ENCODE data around the gene HAPSTR1. TPM values are rescaled to one million over a fixed set of nuclear protein-coding genes. Genes with fewer than 3 reads are reported as not detected.

Gene HAPSTR1
- total and polyA plus RNA-seq, 2 of the 8 experiments (the other 6 are each of a cell fraction or from before 2014, with no cell fraction given), result 11.9 to 66.1 TPM

DNA sequence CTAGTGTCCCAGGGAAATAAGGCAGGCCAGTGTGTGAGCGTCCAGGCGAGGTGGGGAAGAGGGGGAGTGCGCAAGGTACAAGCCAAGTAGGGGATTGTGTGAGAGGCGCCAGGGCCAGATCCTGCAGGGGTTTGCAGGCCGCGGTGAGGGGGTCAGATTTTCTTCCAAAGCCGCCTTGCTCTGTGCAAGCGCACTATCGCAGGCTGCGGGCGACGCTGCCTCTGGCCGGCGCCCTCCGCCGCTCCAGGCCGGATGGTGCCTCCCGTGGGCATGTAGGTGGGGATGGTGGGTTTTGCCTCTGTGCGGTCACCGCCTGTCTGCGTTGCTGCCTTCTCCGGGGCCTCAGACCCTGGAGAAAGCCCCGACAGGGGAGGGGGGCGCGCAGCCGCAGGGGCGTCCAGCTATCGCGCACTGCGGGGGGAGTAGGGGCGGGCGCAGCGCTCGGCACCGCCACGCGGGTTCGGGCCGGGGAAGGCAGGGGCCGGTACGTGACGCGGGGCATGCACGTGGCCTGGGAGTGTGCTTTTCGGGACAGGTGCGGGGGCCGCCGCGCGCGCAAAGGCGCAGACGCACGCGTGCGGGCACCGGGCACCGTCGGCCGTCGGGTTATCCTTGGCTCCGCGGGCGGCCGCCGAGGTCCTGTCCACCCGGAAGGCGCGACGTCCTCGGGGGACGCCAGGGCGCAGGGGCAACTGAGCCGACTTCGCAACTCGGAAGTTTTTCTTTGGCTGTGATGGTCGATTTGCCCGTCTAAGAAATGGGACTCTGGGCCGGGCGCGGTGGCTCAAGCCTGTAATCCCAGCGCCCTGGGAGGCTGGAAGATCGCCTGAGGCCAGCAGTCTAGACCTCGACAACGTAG, 1.1 kb upstream of the HAPSTR1 start:
- no peaks in the 10 kb centered on the region for H3K27me3 ChIP-seq (replicated peaks in 1 of 4; ENCODE audit: control insufficient read depth in 3 of 4, extremely low read depth in 1 of 4, insufficient read depth in 3 of 4, low read length in 3 of 4)
- H3K27ac ChIP-seq (ENCODE audit: low read depth, low read length), result peak overlapping the region; percentile 39; the same call in 1 of the 2 replicates
- no peak for FAIRE-seq
- TF ChIP-seq SUZ12 (IDR thresholded peaks at IDR 0.05; ENCODE audit: low read length) (0 out of 2 replicates have a peak, but pooled peaks have one; percentile 22), PHF8 (conservative IDR thresholded peaks at IDR 0.05; ENCODE audit: low read depth, low read length) (peak; percentile 47; the same call in 1 of the 2 replicates), BACH1 (IDR thresholded peaks at IDR 0.05; ENCODE audit: low read length) (peak; percentile 2; the same call in 1 of the 2 replicates), CBX5 (IDR thresholded peaks at IDR 0.05; ENCODE audit: low read depth, low read length) (no peak), SP4 (IDR thresholded peaks at IDR 0.05; ENCODE audit: low read length) (0 out of 2 replicates have a peak, but pooled peaks have one; percentile 38), TAF1 (IDR thresholded peaks at IDR 0.05; ENCODE audit: low read depth, low read length) (peak; percentile 60), RAD21 (IDR thresholded peaks at IDR 0.05 in 1 of 2, conservative IDR thresholded peaks at IDR 0.05 in 1 of 2; ENCODE audit: low read depth in 2 of 2, low read length in 2 of 2) (no peak)
- TF ChIP-seq, protein P1, sequence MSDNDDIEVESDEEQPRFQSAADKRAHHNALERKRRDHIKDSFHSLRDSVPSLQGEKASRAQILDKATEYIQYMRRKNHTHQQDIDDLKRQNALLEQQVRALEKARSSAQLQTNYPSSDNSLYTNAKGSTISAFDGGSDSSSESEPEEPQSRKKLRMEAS (IDR thresholded peaks at IDR 0.05), result peak; percentile 86
- TF ChIP-seq, protein P2, sequence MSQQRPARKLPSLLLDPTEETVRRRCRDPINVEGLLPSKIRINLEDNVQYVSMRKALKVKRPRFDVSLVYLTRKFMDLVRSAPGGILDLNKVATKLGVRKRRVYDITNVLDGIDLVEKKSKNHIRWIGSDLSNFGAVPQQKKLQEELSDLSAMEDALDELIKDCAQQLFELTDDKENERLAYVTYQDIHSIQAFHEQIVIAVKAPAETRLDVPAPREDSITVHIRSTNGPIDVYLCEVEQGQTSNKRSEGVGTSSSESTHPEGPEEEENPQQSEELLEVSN (IDR thresholded peaks at IDR 0.05), result peak; percentile 71

More for the DNA sequence above, 1.1 kb upstream of the HAPSTR1 start:
- H4K20me1 ChIP-seq (replicated peaks in 1 of 2; ENCODE audit: control insufficient read depth in 1 of 2, insufficient read depth in 2 of 2, low read length in 2 of 2), result peaks cover 11% of the 10 kb centered on the region in 2 experiments
- peak overlapping the region; percentile 96 for H2AFZ ChIP-seq (ENCODE audit: low read length)
- peaks cover 0 to 22% (median 2%) of the 10 kb centered on the region in 4 experiments; a peak in 2 of 8 replicates for H3K36me3 ChIP-seq (ENCODE audit: control insufficient read depth in 2 of 4, insufficient read depth in 4 of 4, low read length in 3 of 4)
- peaks cover 30 to 34% of the 10 kb centered on the region in 2 experiments for H3K79me2 ChIP-seq (ENCODE audit: control insufficient read depth in 1 of 2, insufficient read depth in 2 of 2, low read length in 2 of 2)
- H2BK12ac ChIP-seq (ENCODE audit: low read depth, low read length), result peak overlapping the region; percentile 23; the same call in 1 of the 2 replicates
- peak overlapping the region; percentile 66 for H3K4ac ChIP-seq (replicated peaks; ENCODE audit: insufficient read length, low read depth, low read length)
- 3% methylated on average over 46 of the region's 85 CpGs; no CpG with 5 or more reads in 1 of the 2 experiments for WGBS, 2 experiments (ENCODE audit: extremely low coverage in 1 of 2, insufficient coverage in 1 of 2, insufficient read length in 1 of 2, insufficient replicate concordance in 2 of 2, low coverage in 1 of 2, low lambda C conversion rate in 2 of 2, missing lambda C conversion rate in 1 of 2)
- no peak overlapping the region for H3K23ac ChIP-seq (ENCODE audit: insufficient read length)
- H3K23me2 ChIP-seq (ENCODE audit: low read depth, low read length), result peaks cover 13% of the 10 kb centered on the region
- peak in 1 of 2 experiments; percentile 71 for DNase-seq (ENCODE audit: low read depth in 1 of 2, low spot score in 2 of 2)
- peak overlapping the region; percentile 91 for H4K8ac ChIP-seq (ENCODE audit: extremely low read depth, insufficient read depth, low read length)
- H3K79me1 ChIP-seq (ENCODE audit: low read depth, low read length), result no peaks in the 10 kb centered on the region; the same call in 1 of the 2 replicates
- peak overlapping the region; percentile 90 for H2BK5ac ChIP-seq (ENCODE audit: low read depth, low read length)
- H3K14ac ChIP-seq (ENCODE audit: insufficient read length), result no peak overlapping the region
- H3K4me2 ChIP-seq (ENCODE audit: insufficient read depth in 1 of 2, low read depth in 2 of 2, low read length in 2 of 2), result peak overlapping the region; percentile 80 to 85
- ChIA-PET POLR2A (ENCODE audit: partially characterized antibody) (interaction anchor here (0.6 to 5.6 kb wide), 11 partner anchors 12 to 459 kb away, joined by 3 to 72 read pairs (median 6); no protein-coding TSS in a partner anchor), CTCF (ENCODE audit: partially characterized antibody) (interaction anchor here (0.6 to 1.0 kb wide), 3 partner anchors 42 to 219 kb away, joined by 3 to 4 read pairs (median 3); no protein-coding TSS in a partner anchor)
- H3K56ac ChIP-seq (replicated peaks; ENCODE audit: insufficient read length, low read depth, low read length), result peak overlapping the region; percentile 89
- no peaks in the 10 kb centered on the region for H3K9me3 ChIP-seq (ENCODE audit: insufficient read depth in 2 of 2, low read depth in 1 of 2, low read length in 1 of 2)
- H4K91ac ChIP-seq (replicated peaks; ENCODE audit: insufficient read length, low read length), result peak overlapping the region; percentile 90
- H2BK20ac ChIP-seq (ENCODE audit: low read length), result no peak overlapping the region
- H3K4me1 ChIP-seq (replicated peaks in 1 of 4; ENCODE audit: control insufficient read depth in 3 of 4, insufficient read depth in 4 of 4, low read length in 3 of 4), result peaks cover 0 to 11% (median 6%) of the 10 kb centered on the region in 4 experiments; a peak in 5 of 7 replicates
- peak overlapping the region; percentile 13 for H2BK120ac ChIP-seq (replicated peaks; ENCODE audit: low read depth, low read length)
- no peak overlapping the region; the same call in 1 of the 2 replicates for H2BK15ac ChIP-seq (ENCODE audit: low read length)
- H2AK5ac ChIP-seq (ENCODE audit: low read depth, low read length), result no peak overlapping the region
- H3K9ac ChIP-seq (replicated peaks in 1 of 4; ENCODE audit: extremely low read depth in 1 of 4, low read depth in 3 of 4, low read length in 3 of 4), result peak overlapping the region; percentile 59 to 75 (median 65); a peak in 6 of 7 replicates
- H4K5ac ChIP-seq (ENCODE audit: insufficient read length, low read depth, low read length), result peak overlapping the region; percentile 87
- peak overlapping the region; percentile 88; the same call in 1 of the 2 replicates for H3K18ac ChIP-seq (ENCODE audit: extremely low read depth, low read length)
- peak overlapping the region; percentile 53 to 71 (median 60) for H3K4me3 ChIP-seq (ENCODE audit: extremely low read depth in 1 of 4, insufficient read depth in 2 of 4, low read depth in 3 of 4, low read length in 4 of 4)

All from H1 (cell line).